Cardiac fibroblast (primary cell): ENCODE data around the gene LGALS7B.
"Not testable (repeated sequence)": the region's sequence is repeated elsewhere in the genome, so short reads cannot be mapped to it uniquely, and the experiment has no call there.

Source experiments
- DNase-seq, 2 donors: peaks; one replicate each; pipeline versions ENCODE4 v3.0.0 to v3.0.0-alpha.2; 2010; ENCODE audit warnings: low read depth in 2 of 2
- H3K4me3 ChIP-seq, 2 donors: replicated peaks in 1 of 2; 1 replicate in 1 of 2; 2 replicates in 1 of 2; pipeline ENCODE4 v1.5.1; 2011; ENCODE audit warnings: low read depth in 2 of 2, low read length in 2 of 2, mild to moderate bottlenecking in 2 of 2, moderate library complexity in 1 of 2
- CTCF ChIP-seq: IDR thresholded peaks from one replicate; pipeline ENCODE4 v1.5.1; 2011; ENCODE audit warnings: low read depth, mild to moderate bottlenecking, low read length, inconsistent platforms

Gene LGALS7B

GRCh38 chr19:38813323-38813722, 24.3 kb downstream of the LGALS7B start:
- H3K4me3 ChIP-seq, result no peak overlapping the region
- no peak for DNase-seq
- no peak for TF ChIP-seq CTCF

- DNase-seq, H3K4me3 ChIP-seq: not testable (repeated sequence)
Measured at GRCh38 chr19:38813932-38814331, 24.9 kb downstream of the LGALS7B start.

- no peak for TF ChIP-seq CTCF
- DNase-seq, result no peak
- no peak overlapping the region for H3K4me3 ChIP-seq
Measured at GRCh38 chr19:38815059-38816001, 26.3 kb downstream of the LGALS7B start.

GRCh38 chr19:38816131-38816750, 27.2 kb downstream of the LGALS7B start:
- DNase-seq, result no peak
- no peak for TF ChIP-seq CTCF
- H3K4me3 ChIP-seq, result no peak overlapping the region

GRCh38 chr19:38817081-38817480, 28.1 kb downstream of the LGALS7B start:
- TF ChIP-seq CTCF, result no peak
- no peak for DNase-seq
- no peak overlapping the region for H3K4me3 ChIP-seq

- H3K4me3 ChIP-seq, result no peak overlapping the region
- no peak for DNase-seq
- TF ChIP-seq CTCF, result no peak
Measured at GRCh38 chr19:38819231-38819920, 30.4 kb downstream of the LGALS7B start.

- H3K4me3 ChIP-seq, DNase-seq: not testable (repeated sequence)
Measured at GRCh38 chr19:38821230-38821825, 32.3 kb downstream of the LGALS7B start.

- DNase-seq, H3K4me3 ChIP-seq: not testable (repeated sequence)
Measured at GRCh38 chr19:38825936-38826335, 36.9 kb downstream of the LGALS7B start.
